HepG2 (cell line): ENCODE measurements around the gene ABHD15. TPM values are rescaled to one million over a fixed set of nuclear protein-coding genes. Genes with fewer than 3 reads are reported as not detected.
A peak's percentile ranks its signal among the peaks of the same experiment; 100 is the strongest.

Source experiments
- HNF1A ChIP-seq, 2 experiments: sonication (generic) in 1 of 2; formaldehyde crosslinking in 1 of 2; IDR thresholded peaks; 2 replicates each; pipeline versions ENCODE4 v1.4.0 to v1.6.1; 2016 to 2020; ENCODE audit warnings: borderline replicate concordance in 1 of 2, low read depth in 1 of 2, mild to moderate bottlenecking in 1 of 2, missing genetic modification reagents in 1 of 2
- KAT7 ChIP-seq: IDR thresholded peaks from 2 replicates; pipeline ENCODE4 v1.6.1; 2018; ENCODE audit warnings: borderline replicate concordance, missing compliant biosample characterization
- KDM2A ChIP-seq: sonication (generic); formaldehyde crosslinking; IDR thresholded peaks from 2 replicates; pipeline ENCODE4 v1.4.0; 2020; ENCODE audit warnings: low read depth, missing genetic modification reagents, borderline replicate concordance
- KDM4B ChIP-seq: sonication (generic); formaldehyde crosslinking; IDR thresholded peaks from 2 replicates; pipeline ENCODE4 v1.4.0; 2020; ENCODE audit warnings: missing genetic modification reagents
- KLF12 ChIP-seq: sonication (generic); formaldehyde crosslinking; IDR thresholded peaks from 2 replicates; pipeline ENCODE4 v1.4.0; 2020; ENCODE audit warnings: missing genetic modification reagents, borderline replicate concordance
- MED13 ChIP-seq: sonication (generic); formaldehyde crosslinking; IDR thresholded peaks from 2 replicates; pipeline ENCODE4 v1.5.0; 2020; ENCODE audit warnings: missing genetic modification reagents
- MIXL1 ChIP-seq: IDR thresholded peaks from 2 replicates; pipeline ENCODE4 v1.6.1; 2016
- RNF2 ChIP-seq: fragments of 450-650 bp; conservative IDR thresholded peaks from 2 replicates; pipeline ENCODE4 v1.6.1; 2016; ENCODE audit warnings: low read depth
- SMYD3 ChIP-seq: sonication (generic); formaldehyde crosslinking; IDR thresholded peaks from 2 replicates; pipeline ENCODE4 v1.8.1; 2023; ENCODE audit warnings: mild to moderate bottlenecking, missing genetic modification reagents
- SNAPC5 ChIP-seq: sonication (generic); formaldehyde crosslinking; IDR thresholded peaks from 2 replicates; pipeline ENCODE4 v1.8.1; 2023; ENCODE audit warnings: mild to moderate bottlenecking, missing genetic modification reagents, borderline replicate concordance
- SOX13 ChIP-seq, 3 experiments: fragments of 450-650 bp in 1 of 3; sonication (generic) in 1 of 3; formaldehyde crosslinking in 1 of 3; IDR thresholded peaks in 2 of 3; conservative IDR thresholded peaks in 1 of 3; 2 replicates each; pipeline versions ENCODE4 v1.5.0 to v1.6.1; 2016 to 2020; ENCODE audit warnings: antibody characterized with exemption in 1 of 3, mild to moderate bottlenecking in 1 of 3, missing compliant biosample characterization in 1 of 3, missing genetic modification reagents in 1 of 3, moderate library complexity in 1 of 3
- ZFP36L1 ChIP-seq: sonication (generic); formaldehyde crosslinking; IDR thresholded peaks from 2 replicates; pipeline ENCODE4 v1.8.0; 2022; ENCODE audit warnings: mild to moderate bottlenecking, missing genetic modification reagents, moderate library complexity
- ZFYVE20 ChIP-seq: sonication (generic); formaldehyde crosslinking; IDR thresholded peaks from 2 replicates; pipeline ENCODE4 v1.8.0; 2023; ENCODE audit warnings: low read depth, mild to moderate bottlenecking, moderate library complexity, missing genetic modification reagents, borderline replicate concordance
- ZNF253 ChIP-seq: sonication (generic); formaldehyde crosslinking; IDR thresholded peaks from 2 replicates; pipeline ENCODE4 v1.8.0; 2022; ENCODE audit warnings: mild to moderate bottlenecking, missing genetic modification reagents, borderline replicate concordance
- ZNF350 ChIP-seq: sonication (generic); formaldehyde crosslinking; IDR thresholded peaks from 2 replicates; pipeline ENCODE4 v1.4.0; 2020; ENCODE audit warnings: mild to moderate bottlenecking, low read depth, missing genetic modification reagents, borderline replicate concordance
- ZNF574 ChIP-seq: sonication (generic); formaldehyde crosslinking; IDR thresholded peaks from 2 replicates; pipeline ENCODE4 v1.4.0; 2020; ENCODE audit warnings: missing genetic modification reagents
- ZNF672 ChIP-seq: sonication (generic); formaldehyde crosslinking; IDR thresholded peaks from 2 replicates; pipeline ENCODE4 v1.8.1; 2022; ENCODE audit warnings: missing genetic modification reagents
- ZNF780A ChIP-seq: sonication (generic); formaldehyde crosslinking; IDR thresholded peaks from 2 replicates; pipeline ENCODE4 v1.8.0; 2022; ENCODE audit warnings: mild to moderate bottlenecking, missing genetic modification reagents, moderate library complexity
- polyA plus RNA-seq, 8 experiments: library from polyadenylated mRNA; depleted of rRNA in 3 of 8; stranded (reverse) in 7 of 8; unstranded in 1 of 8; fragments of >200 nt; fragmentation: Illumina TruSeq in 4 of 8; extraction: Trizol in 4 of 8; gene quantifications; 2 replicates each; pipeline versions ENCODE4 v1.2.1 to v1.2.3, GENCODE V29; 2011 to 2016; ENCODE audit warnings: low read depth in 4 of 8, missing spikeins in 1 of 8, mixed read lengths in 1 of 8; ENCODE audit not compliant: insufficient read depth in 1 of 8
- total RNA-seq, 5 experiments: library from RNA; depleted of rRNA; stranded (reverse); fragments of >200 nt; fragmentation: Illumina TruSeq; extraction: Trizol; gene quantifications; 2 replicates each; pipeline ENCODE4 v1.2.3, GENCODE V29; 2016; ENCODE audit warnings: low read depth in 1 of 5
- TF ChIP-seq, protein P1 (sequence below), 2 experiments: sonication (generic) in 1 of 2; formaldehyde crosslinking in 1 of 2; IDR thresholded peaks; 2 replicates each; pipeline versions ENCODE4 v1.4.0 to v1.6.1; 2018 to 2020; ENCODE audit warnings: missing genetic modification reagents in 2 of 2, borderline replicate concordance in 1 of 2, low read depth in 1 of 2, mild to moderate bottlenecking in 1 of 2, missing biosample characterization in 1 of 2

ABHD15 gene
- total and polyA plus RNA-seq, 2 of the 13 experiments (the other 11 are each of a cell fraction or from before 2014, with no cell fraction given): 2.4 to 7.7 TPM

DNA sequence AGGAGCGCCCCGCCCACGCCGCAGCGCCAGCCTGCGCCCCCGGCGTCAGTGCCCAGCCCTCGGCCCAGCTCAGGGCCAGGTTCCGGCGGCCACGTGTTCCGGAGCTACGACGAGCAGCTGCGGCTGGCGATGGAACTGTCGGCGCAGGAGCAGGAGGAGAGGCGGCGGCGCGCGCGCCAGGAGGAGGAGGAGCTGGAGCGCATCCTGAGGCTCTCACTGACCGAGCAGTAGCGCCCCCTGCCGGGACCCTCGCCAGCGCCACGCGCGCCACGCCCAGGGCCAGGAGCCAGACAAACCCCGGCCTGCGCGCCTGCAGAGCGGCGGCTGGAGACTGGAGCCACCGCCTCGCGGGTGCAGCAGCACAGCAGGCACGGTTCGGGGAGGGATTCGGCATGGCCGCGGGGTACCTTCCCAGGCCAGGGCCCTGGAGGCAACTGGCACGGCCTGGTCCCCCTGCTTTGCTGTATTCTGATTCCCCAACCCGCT, 46.6 kb upstream of the ABHD15 start (continued):
- TF ChIP-seq ZNF780A (CRISPR knock-in tag): 0 out of 2 replicates have a peak, but pooled peaks have one; percentile 46
- TF ChIP-seq KLF12: peak; percentile 98; the same call in 1 of the 2 replicates
- TF ChIP-seq SMYD3 (CRISPR knock-in tag): 0 out of 2 replicates have a peak, but pooled peaks have one; percentile 45
- peak; percentile 12; the same call in 1 of the 2 replicates for TF ChIP-seq MIXL1 (CRISPR knock-in tag)
- TF ChIP-seq ZFP36L1 (CRISPR knock-in tag): 0 out of 2 replicates have a peak, but pooled peaks have one; percentile 66
- TF ChIP-seq SNAPC5 (CRISPR knock-in tag): peak; percentile 54; the same call in 1 of the 2 replicates
- no peak for TF ChIP-seq HNF1A (IDR thresholded peaks at IDR 0.05; ENCODE audit: low read depth)
- peak; percentile 53; the same call in 1 of the 2 replicates for TF ChIP-seq HNF1A (CRISPR knock-in tag; IDR thresholded peaks at IDR 0.05; ENCODE audit: borderline replicate concordance)
- TF ChIP-seq RNF2: peak; percentile 93
- TF ChIP-seq KAT7 (CRISPR knock-in tag): peak; percentile 69; the same call in 1 of the 2 replicates
- peak; percentile 68; the same call in 1 of the 2 replicates for TF ChIP-seq MED13 (CRISPR knock-in tag)
- TF ChIP-seq KDM4B (CRISPR knock-in tag): no peak
- TF ChIP-seq, protein P1, sequence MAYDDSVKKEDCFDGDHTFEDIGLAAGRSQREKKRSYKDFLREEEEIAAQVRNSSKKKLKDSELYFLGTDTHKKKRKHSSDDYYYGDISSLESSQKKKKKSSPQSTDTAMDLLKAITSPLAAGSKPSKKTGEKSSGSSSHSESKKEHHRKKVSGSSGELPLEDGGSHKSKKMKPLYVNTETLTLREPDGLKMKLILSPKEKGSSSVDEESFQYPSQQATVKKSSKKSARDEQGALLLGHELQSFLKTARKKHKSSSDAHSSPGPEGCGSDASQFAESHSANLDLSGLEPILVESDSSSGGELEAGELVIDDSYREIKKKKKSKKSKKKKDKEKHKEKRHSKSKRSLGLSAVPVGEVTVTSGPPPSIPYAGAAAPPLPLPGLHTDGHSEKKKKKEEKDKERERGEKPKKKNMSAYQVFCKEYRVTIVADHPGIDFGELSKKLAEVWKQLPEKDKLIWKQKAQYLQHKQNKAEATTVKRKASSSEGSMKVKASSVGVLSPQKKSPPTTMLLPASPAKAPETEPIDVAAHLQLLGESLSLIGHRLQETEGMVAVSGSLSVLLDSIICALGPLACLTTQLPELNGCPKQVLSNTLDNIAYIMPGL (CRISPR knock-in tag; IDR thresholded peaks at IDR 0.05; ENCODE audit: borderline replicate concordance in 1 of 2, low read depth in 1 of 2): peak; percentile 91 to 92; a peak in 3 of 4 replicates
- no peak for TF ChIP-seq SOX13 (IDR thresholded peaks at IDR 0.05)
- TF ChIP-seq SOX13 (CRISPR knock-in tag; conservative IDR thresholded peaks at IDR 0.05 in 1 of 2, IDR thresholded peaks at IDR 0.05 in 1 of 2): 0 out of 4 replicates have a peak, but pooled peaks of 1 of the 2 experiments have one; percentile 13
- peak; percentile 64 for TF ChIP-seq ZNF574 (CRISPR knock-in tag)
- TF ChIP-seq ZFYVE20: peak; percentile 94; the same call in 1 of the 2 replicates
- TF ChIP-seq ZNF253: peak; percentile 90; the same call in 1 of the 2 replicates
- TF ChIP-seq KDM2A (CRISPR knock-in tag): peak; percentile 91
- TF ChIP-seq ZNF350: no peak
- peak; percentile 41; the same call in 1 of the 2 replicates for TF ChIP-seq ZNF672 (CRISPR knock-in tag)
